DMS153 treated with DMSO at 0.1 percent for 48 hours (cell line): Measurements from ENCODE around the gene HLCS.

Experiments
- DNase-seq: peaks from one replicate; lab custom pipeline; 2025; ENCODE audit not compliant: unreplicated experiment; lab: John Stamatoyannopoulos, UW

Gene HLCS

GRCh38 chr21:36851121-36851520 lies 115.3 kb downstream of the HLCS start:
- DNase-seq, result no peak

DNA sequence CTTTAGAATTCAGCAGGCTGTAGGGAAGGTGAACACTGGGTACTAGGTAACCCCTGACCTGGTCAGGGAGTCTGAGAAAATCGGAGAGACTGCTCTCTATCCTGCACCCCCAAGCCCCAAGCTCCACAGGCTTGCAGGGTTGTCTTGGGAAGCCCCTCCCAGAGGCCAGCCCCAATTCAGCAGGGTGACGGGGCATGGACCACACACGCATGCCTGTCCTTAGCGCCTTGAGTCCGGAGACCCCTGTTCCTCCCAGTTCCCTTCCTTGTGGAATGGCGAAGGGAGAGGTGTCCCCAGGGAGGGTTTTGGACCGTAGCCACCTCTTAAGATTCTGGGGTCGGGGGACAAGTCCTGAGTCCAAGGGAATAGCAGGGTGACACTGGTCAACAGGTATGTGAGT lies 116.1 kb downstream of the HLCS start:
- no peak for DNase-seq

DNA sequence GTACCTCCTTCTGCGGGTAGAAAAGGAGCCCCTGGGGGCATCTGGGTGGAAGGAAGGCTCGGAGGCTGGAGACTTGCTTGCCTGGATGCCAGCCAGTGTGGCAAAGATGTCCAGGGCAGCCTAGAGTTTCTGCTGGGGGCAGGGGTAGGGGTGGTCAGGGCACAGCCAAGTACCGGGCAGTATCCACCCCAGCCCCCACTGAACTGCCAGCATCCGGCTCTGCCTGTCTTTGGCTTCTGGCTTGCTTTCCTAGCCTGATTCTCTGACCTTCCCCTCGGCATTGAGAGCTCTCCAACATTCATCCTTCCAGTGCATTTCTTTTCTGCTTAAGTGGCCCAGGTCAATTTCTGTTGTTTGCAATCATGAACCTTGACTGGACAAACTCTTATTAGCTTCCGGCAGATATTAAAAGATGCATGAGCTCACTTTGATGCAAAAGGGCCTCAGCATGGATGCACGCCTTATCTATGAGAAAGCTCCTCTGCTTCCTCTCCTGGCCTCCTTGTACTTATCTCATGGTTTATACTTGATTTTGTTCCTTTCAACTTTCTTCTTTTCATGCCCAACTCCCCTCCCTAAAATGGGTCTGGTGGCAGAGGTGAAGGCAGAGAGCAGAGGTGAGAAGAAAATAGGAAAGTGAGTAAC lies 116.9 kb downstream of the HLCS start:
- no peak for DNase-seq

DNA sequence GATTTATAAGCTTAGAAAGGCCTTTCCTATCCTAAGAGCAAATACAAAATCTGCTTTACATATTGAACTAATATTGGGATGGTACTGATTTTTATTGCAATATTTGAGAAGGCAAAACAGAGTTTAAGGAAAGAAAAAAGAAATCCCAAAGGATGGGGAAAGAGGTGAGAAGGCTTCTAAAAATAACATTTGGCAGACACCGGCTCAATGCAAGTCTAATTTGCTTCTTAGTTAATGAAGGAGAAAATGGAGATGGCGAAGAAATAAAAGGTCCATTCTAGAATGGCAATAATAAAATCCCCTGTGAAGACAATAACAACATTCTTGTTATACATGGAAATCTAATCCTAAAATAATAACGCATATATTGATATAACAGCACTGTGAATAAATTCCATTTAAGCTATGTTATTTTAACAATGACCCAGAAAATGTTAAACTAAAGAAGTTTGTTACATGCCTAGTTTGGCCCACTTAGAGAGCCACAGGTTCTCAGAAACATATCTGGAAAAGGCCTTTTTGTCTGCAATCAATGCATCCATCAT lies 117.7 kb downstream of the HLCS start:
- DNase-seq, result no peak

DNA sequence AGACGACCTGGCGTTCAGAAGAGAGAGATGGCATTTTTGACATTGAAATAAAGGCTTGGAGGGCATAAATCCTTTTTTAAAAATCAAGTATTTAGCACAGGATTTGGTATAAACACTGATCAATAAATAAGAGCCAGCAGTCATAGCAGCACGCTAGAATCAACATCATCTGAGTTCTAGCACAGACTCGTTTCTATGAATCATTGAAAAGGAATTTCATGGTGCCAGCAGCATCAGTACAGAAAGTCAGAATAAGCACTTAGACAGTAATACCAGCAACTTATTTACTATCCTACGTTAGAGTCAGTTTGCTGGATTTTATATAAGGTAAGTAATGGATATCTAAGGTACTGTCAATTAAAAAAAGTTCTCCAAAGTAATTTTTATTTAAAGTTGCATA lies 119.3 kb downstream of the HLCS start:
- DNase-seq, result no peak

DNA sequence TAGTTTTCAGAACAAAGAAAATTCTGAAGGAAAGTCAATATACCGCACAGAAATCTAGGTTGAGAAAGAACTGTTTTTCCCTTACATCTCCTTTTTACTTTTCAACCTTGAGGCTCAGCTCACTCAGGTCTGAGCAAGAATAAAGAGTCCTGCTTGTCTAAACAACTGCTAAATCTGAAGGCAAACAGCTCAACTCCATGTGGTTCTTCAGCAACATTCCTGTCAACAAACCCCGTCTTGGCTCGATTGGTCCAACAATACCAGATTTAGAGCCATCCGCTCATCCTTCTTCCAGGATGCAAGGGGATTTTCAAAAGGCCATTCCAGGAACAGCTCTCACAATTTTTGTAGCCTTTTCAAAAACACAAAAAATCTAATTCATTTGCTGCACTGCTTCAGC lies 119.8 kb downstream of the HLCS start:
- no peak for DNase-seq

GRCh38 chr21:36845790-36846189 lies 120.7 kb downstream of the HLCS start:
- no peak for DNase-seq

DNA sequence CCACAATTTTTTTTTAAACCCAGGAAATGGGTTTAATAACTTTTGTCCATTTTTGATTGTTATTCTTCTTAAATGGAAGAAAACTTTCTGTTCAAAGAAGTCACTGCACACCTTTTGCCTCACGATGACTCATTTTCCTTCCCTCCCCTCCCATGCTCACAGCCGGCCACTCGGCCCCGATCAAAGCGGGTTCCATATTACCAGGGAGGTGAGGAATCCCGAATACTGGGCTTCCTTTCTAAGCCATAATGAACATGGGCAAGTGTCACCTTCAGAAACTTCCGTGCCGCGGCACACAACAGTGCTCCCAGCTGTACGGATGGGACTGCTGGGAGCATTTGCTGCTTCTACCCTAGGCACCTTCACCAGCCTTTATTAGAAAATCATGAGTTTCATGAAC lies 121.4 kb downstream of the HLCS start:
- no peak for DNase-seq

- no peak for DNase-seq
Measured at GRCh38 chr21:36841866-36842265, 124.6 kb downstream of the HLCS start.

GRCh38 chr21:36839735-36840134 lies 126.7 kb downstream of the HLCS start:
- no peak for DNase-seq

DNA sequence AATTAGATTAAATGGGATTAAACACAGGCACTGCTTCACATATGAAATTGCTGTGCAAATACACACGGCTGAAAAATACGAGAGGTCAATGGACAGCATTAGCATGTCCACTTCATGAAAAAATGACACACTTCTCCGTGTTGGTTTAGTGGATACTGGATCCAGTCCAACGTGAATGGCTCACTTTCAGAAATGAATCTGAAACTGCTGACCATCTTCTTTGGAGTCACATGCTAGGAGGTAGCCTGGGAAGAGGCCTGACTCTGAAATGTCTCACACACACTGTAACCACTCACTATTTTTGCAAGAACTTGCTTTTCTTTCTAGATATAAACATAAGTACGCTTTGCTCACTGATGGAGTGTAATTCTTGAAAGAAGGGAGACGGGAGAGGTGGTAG lies 127.3 kb downstream of the HLCS start:
- no peak for DNase-seq

DNA sequence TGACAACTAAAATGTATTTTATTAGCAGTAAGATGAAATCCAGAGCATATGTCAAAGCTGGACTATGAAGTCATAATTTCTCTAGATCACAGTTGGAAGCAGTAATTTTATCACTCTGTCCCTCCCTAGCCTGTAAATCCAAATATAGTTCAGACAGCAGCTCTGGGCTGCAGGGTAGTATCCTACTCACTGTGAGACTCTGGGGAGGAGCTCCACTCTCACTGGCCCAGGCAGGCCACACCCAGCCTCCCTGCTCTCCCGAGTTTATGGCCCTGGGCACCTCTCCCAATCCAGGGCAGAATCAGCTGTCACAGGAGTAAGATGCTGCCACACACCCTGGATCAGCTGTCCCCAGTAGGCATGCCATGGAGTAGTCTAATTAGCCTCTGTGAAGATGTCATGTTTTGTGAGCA lies 131.1 kb downstream of the HLCS start:
- DNase-seq, result no peak

- no peak for DNase-seq
Measured at GRCh38 chr21:36834192-36834591, 132.3 kb downstream of the HLCS start.

- DNase-seq, result no peak
Measured at GRCh38 chr21:36830100-36830499, 136.4 kb downstream of the HLCS start.

- no peak for DNase-seq
Measured at GRCh38 chr21:36828891-36829515, 137.5 kb downstream of the HLCS start.

- DNase-seq, result no peak
Measured at GRCh38 chr21:36828208-36828607, 138.3 kb downstream of the HLCS start.

- peak; percentile 3 for DNase-seq
Measured at GRCh38 chr21:36825658-36826057, 140.8 kb downstream of the HLCS start.

- DNase-seq, result no peak
Measured at GRCh38 chr21:36821032-36821299, 145.5 kb downstream of the HLCS start.

- DNase-seq, result no peak
Measured at GRCh38 chr21:36820176-36821031, 146.1 kb downstream of the HLCS start.

DNA sequence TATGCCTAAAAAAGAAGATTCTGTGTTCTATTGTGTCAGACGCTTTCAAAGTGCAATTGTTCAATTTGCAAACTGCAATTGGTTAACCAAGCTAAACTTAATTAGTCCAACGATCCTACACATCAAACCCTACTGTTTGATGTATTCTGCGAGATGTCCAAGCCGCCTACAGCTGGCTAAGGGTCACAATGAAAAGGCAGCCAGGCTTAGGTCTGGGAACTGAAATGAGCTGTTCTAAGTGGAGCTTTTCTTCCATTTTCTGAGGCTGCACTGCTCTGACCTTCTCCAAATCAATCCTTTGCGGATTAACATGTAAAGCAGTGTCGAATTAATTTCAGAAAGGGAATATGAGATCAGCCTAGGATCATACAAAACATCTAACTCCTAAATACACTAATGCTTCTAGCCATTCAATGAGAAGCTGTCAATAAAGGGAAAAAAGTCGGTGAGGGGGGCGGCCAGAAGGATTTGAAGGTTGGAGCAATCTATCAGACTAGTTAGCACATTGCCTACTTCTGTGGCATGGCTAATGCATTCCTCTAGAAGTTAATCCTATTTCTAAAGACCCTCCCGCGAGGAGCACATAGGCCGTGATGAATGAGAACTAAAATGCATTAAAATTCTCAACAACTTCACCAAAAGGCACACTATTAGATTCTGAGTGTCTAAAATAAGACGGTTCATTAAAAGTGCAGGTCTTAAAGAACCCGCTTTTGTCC lies 148.6 kb downstream of the HLCS start:
- DNase-seq, result no peak

DNA sequence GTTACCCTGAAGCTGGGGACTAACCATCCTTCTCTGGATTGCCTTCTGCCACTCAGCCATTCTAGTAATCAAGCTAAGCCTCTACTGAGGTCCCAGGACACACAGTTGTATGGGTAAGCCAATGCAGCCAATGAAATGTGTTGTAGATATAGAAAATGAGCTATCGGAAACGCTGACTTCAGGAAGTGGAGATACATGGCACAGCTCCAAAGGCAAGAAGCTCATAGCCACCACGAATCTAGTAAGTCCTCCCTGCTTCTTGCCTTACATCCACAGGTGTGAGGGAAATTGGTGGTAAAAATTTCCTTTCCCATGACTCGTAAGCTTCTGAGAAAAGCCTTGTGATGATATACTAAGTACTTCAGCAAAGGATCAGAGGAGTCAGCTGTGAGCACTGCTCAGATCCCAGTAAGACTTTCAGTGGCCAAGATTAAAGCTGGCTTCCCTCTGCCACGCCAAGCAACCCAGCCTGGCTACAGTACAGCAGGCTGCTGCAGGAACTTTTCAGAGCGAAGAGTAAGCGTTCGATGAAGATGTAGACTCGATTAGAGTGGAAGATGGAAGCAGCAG lies 149.8 kb downstream of the HLCS start:
- DNase-seq, result no peak
